ENCODE data around the gene ATP7A.

GRCh38 chrX:78071331-78071730 lies 160.8 kb downstream of the ATP7A start:
- TF ChIP-seq, protein P1, sequence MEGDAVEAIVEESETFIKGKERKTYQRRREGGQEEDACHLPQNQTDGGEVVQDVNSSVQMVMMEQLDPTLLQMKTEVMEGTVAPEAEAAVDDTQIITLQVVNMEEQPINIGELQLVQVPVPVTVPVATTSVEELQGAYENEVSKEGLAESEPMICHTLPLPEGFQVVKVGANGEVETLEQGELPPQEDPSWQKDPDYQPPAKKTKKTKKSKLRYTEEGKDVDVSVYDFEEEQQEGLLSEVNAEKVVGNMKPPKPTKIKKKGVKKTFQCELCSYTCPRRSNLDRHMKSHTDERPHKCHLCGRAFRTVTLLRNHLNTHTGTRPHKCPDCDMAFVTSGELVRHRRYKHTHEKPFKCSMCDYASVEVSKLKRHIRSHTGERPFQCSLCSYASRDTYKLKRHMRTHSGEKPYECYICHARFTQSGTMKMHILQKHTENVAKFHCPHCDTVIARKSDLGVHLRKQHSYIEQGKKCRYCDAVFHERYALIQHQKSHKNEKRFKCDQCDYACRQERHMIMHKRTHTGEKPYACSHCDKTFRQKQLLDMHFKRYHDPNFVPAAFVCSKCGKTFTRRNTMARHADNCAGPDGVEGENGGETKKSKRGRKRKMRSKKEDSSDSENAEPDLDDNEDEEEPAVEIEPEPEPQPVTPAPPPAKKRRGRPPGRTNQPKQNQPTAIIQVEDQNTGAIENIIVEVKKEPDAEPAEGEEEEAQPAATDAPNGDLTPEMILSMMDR (IDR thresholded peaks at IDR 0.05), result no peak
- TF ChIP-seq POLR2A (IDR thresholded peaks at IDR 0.05), result no peak

Data from Peyer's patch (tissue), 4 donors.